HepG2 (cell line): ENCODE results near the gene CAMK2D. TPM values are rescaled to one million over a fixed set of nuclear protein-coding genes. Genes with fewer than 3 reads are reported as not detected.

Source experiments
- ATAC-seq: fragments of 200-7000 bp; cut with Tn5 transposase; 3 replicates; pipeline ENCODE4 v1.9.1; 2020; ENCODE audit warnings: mild to moderate bottlenecking, moderate library complexity
- BruUV-seq: library from RNA; stranded (reverse); fragments of 400-500 nt; replicated peaks from 2 replicates; lab custom pipeline; 2021; lab: Mats Ljungman, UMichigan
- CTCF ChIA-PET: fragments of 300-600 bp; formaldehyde crosslinking; extraction: SDS; loops from one replicate; lab custom pipeline; 2021; ENCODE audit warnings: low total read pairs, inconsistent platforms, low intra/inter-chr PET ratio; lab: Yijun Ruan, JAX
- POLR2A ChIA-PET: fragments of 350-600 bp; sonication (Branson Sonifier 250); formaldehyde crosslinking; loops from one replicate; lab custom pipeline; 2020; ENCODE audit warnings: antibody characterized with exemption, inconsistent platforms; lab: Yijun Ruan, JAX
- DNase-seq: peaks from one replicate; pipeline ENCODE4 v3.0.0-alpha.2; 2015; ENCODE audit warnings: low spot score
- FAIRE-seq: peaks from 3 replicates; lab custom pipeline; 2011; peaks lifted over from hg19 to GRCh38; lab: Jason Lieb, UNC
- H2AFZ ChIP-seq: one replicate; pipeline ENCODE4 v1.6.1; 2011; ENCODE audit warnings: low read length, inconsistent platforms
- H3K27ac ChIP-seq: fragments of 300-600 bp; 3 replicates; pipeline ENCODE4 v1.8.0; 2011; ENCODE audit warnings: mixed run types, mild to moderate bottlenecking, mixed read lengths, low read length, inconsistent platforms; ENCODE audit not compliant: insufficient read depth; ENCODE audit errors: extremely low read length
- H3K27me3 ChIP-seq, 2 experiments: fragments of 200-600 bp in 1 of 2; 2 replicates in 1 of 2; 3 replicates in 1 of 2; pipeline versions ENCODE4 v1.6.0 to v1.8.0; 2011; ENCODE audit warnings: low read length in 2 of 2, mild to moderate bottlenecking in 2 of 2, moderate library complexity in 2 of 2, inconsistent platforms in 1 of 2; ENCODE audit not compliant: insufficient read depth in 2 of 2, control insufficient read depth in 1 of 2
- H3K36me3 ChIP-seq, 2 experiments: fragments of 200-600 bp in 1 of 2; replicated peaks in 1 of 2; 2 replicates in 1 of 2; 3 replicates in 1 of 2; pipeline versions ENCODE4 v1.5.1 to v1.8.0; 2011; ENCODE audit warnings: low read length in 2 of 2, inconsistent platforms in 1 of 2; ENCODE audit not compliant: insufficient read depth in 2 of 2, control insufficient read depth in 1 of 2
- H3K4me1 ChIP-seq: 2 replicates; pipeline ENCODE4 v1.5.1; 2012; ENCODE audit warnings: low read length, inconsistent platforms; ENCODE audit not compliant: insufficient read depth
- H3K4me2 ChIP-seq: 2 replicates; pipeline ENCODE4 v1.6.0; 2011; ENCODE audit warnings: low read depth, low read length, inconsistent platforms
- H3K4me3 ChIP-seq, 3 experiments: fragments of 200-600 bp in 1 of 3; sonication (generic), shearing (Covaris generic) in 1 of 3; replicated peaks in 1 of 3; 2 replicates each; pipeline ENCODE4 v1.5.1; 2011 to 2016; ENCODE audit warnings: low read length in 3 of 3, inconsistent platforms in 2 of 3, low read depth in 2 of 3, mild to moderate bottlenecking in 2 of 3, control low read depth in 1 of 3, mixed read lengths in 1 of 3; ENCODE audit not compliant: insufficient read depth in 1 of 3
- H3K79me2 ChIP-seq: one replicate; pipeline ENCODE4 v1.6.1; 2011; ENCODE audit warnings: low read length, inconsistent platforms; ENCODE audit not compliant: insufficient read depth
- H3K9ac ChIP-seq: 2 replicates; pipeline ENCODE4 v1.6.0; 2011; ENCODE audit warnings: mild to moderate bottlenecking, low read depth, low read length, inconsistent platforms; ENCODE audit not compliant: insufficient read depth
- H3K9me3 ChIP-seq: 2 replicates; pipeline ENCODE4 v1.5.1; 2012; ENCODE audit warnings: mild to moderate bottlenecking, low read length
- H4K20me1 ChIP-seq: 2 replicates; pipeline ENCODE4 v1.6.0; 2011; ENCODE audit warnings: inconsistent platforms, mild to moderate bottlenecking, low read length, moderate library complexity; ENCODE audit not compliant: insufficient read depth
- AKNA ChIP-seq: sonication (generic); formaldehyde crosslinking; IDR thresholded peaks from 2 replicates; pipeline ENCODE4 v1.4.0; 2020; ENCODE audit warnings: missing genetic modification reagents, borderline replicate concordance
- ATF2 ChIP-seq: sonication (generic); formaldehyde crosslinking; IDR thresholded peaks from 2 replicates; pipeline ENCODE4 v1.4.0; 2020; ENCODE audit warnings: missing genetic modification reagents
- HNF4G ChIP-seq, 2 experiments: sonication (generic) in 1 of 2; formaldehyde crosslinking in 1 of 2; IDR thresholded peaks; 2 replicates each; pipeline versions ENCODE4 v1.4.0 to v1.6.1; 2011 to 2020; ENCODE audit warnings: borderline replicate concordance in 2 of 2, low read depth in 2 of 2, mild to moderate bottlenecking in 2 of 2, low read length in 1 of 2, missing genetic modification reagents in 1 of 2, moderate library complexity in 1 of 2
- PATZ1 ChIP-seq: sonication (generic); formaldehyde crosslinking; IDR thresholded peaks from 2 replicates; pipeline ENCODE4 v1.4.0; 2020; ENCODE audit warnings: missing genetic modification reagents
- RBM39 ChIP-seq: fragments of 200-400 bp; formaldehyde crosslinking; IDR thresholded peaks from one replicate; pipeline ENCODE4 v1.6.1; 2018; ENCODE audit warnings: antibody characterized with exemption, mild to moderate bottlenecking, low read depth, low read length; ENCODE audit not compliant: poor library complexity, severe bottlenecking
- RFXANK ChIP-seq: IDR thresholded peaks from 2 replicates; pipeline ENCODE4 v1.6.1; 2016
- SMARCC2 ChIP-seq: fragments of 450-650 bp; IDR thresholded peaks from 2 replicates; pipeline ENCODE4 v1.6.1; 2017; ENCODE audit warnings: antibody characterized with exemption, mild to moderate bottlenecking
- THAP11 ChIP-seq: IDR thresholded peaks from 2 replicates; pipeline ENCODE4 v1.6.1; 2016; ENCODE audit warnings: missing biosample characterization, missing genetic modification reagents
- ZBTB25 ChIP-seq: IDR thresholded peaks from 2 replicates; pipeline ENCODE4 v1.6.1; 2018; ENCODE audit warnings: missing genetic modification reagents
- ZGPAT ChIP-seq: IDR thresholded peaks from 2 replicates; pipeline ENCODE4 v1.6.1; 2016; ENCODE audit warnings: mild to moderate bottlenecking
- WGBS: methylation state at CpG from one replicate; pipeline ENCODE4 v1.1.6; 2017; ENCODE audit warnings: low lambda C conversion rate; 5-methylcytosine and 5-hydroxymethylcytosine counted together
- in situ Hi-C: cut with HindIII; loops from 2 replicates; pipeline ENCODE4 v1.10.0; 2017; ENCODE audit warnings: low pct_unique_long_range_greater_than_20kb; ENCODE audit not compliant: extremely low pct_ligation_motif_present
- intact Hi-C: fragments of 100-400 bp; cut with micrococcal nuclease; formaldehyde crosslinking; loops from one replicate; pipeline ENCODE4 v1.10.0; 2022; ENCODE audit not compliant: unreplicated experiment
- polyA plus RNA-seq, 8 experiments: library from polyadenylated mRNA; depleted of rRNA in 3 of 8; stranded (reverse) in 7 of 8; unstranded in 1 of 8; fragments of >200 nt; fragmentation: Illumina TruSeq in 4 of 8; extraction: Trizol in 4 of 8; gene quantifications; 2 replicates each; pipeline versions ENCODE4 v1.2.1 to v1.2.3, GENCODE V29; 2011 to 2016; ENCODE audit warnings: low read depth in 4 of 8, missing spikeins in 1 of 8, mixed read lengths in 1 of 8; ENCODE audit not compliant: insufficient read depth in 1 of 8
- total RNA-seq, 5 experiments: library from RNA; depleted of rRNA; stranded (reverse); fragments of >200 nt; fragmentation: Illumina TruSeq; extraction: Trizol; gene quantifications; 2 replicates each; pipeline ENCODE4 v1.2.3, GENCODE V29; 2016; ENCODE audit warnings: low read depth in 1 of 5

Gene CAMK2D
- total and polyA plus RNA-seq, 2 of the 13 experiments (the other 11 are each of a cell fraction or from before 2014, with no cell fraction given): 18.0 to 65.4 TPM

GRCh38 chr4:113480109-113480508 is 281.4 kb downstream of the CAMK2D start (continued):
- TF ChIP-seq AKNA (CRISPR knock-in tag): no peak
- no peak for TF ChIP-seq ZGPAT (CRISPR knock-in tag)

- Histone ChIP-seq H3K36me3 (peaks cover 0 to 5% of the 10 kb centered on the region in 2 experiments; a peak in 2 of 5 replicates), H4K20me1 (no peaks in the 10 kb centered on the region), H3K27me3 (no peaks in the 10 kb centered on the region), H3K9ac (no peak overlapping the region), H3K4me2 (no peak overlapping the region), H3K9me3 (peaks cover 13% of the 10 kb centered on the region), H3K79me2 (no peaks in the 10 kb centered on the region), H3K4me1 (no peaks in the 10 kb centered on the region), H3K4me3 (no peak overlapping the region), H3K27ac (no peak overlapping the region), H2AFZ (no peak overlapping the region)
- intact Hi-C loops (no loop called here), in situ Hi-C loops (no loop called here)
- 96% methylated on average over 2 of the region's 2 CpGs for WGBS
- ChIA-PET POLR2A (no interaction called here), CTCF (no interaction called here)
- DNase-seq: no peak
- ATAC-seq: no peak
- no peak for FAIRE-seq
- BruUV-seq: no TSS peak
- TF ChIP-seq ATF2 (CRISPR knock-in tag) (no peak), THAP11 (CRISPR knock-in tag) (no peak), PATZ1 (CRISPR knock-in tag) (no peak), RFXANK (CRISPR knock-in tag) (no peak), SMARCC2 (no peak), ZBTB25 (CRISPR knock-in tag) (no peak), RBM39 (no peak), HNF4G (IDR thresholded peaks at IDR 0.05; ENCODE audit: borderline replicate concordance, low read depth, low read length) (no peak), HNF4G (CRISPR knock-in tag; IDR thresholded peaks at IDR 0.05; ENCODE audit: borderline replicate concordance, low read depth) (no peak)
Measured at GRCh38 chr4:113478032-113478431, 283.5 kb downstream of the CAMK2D start.
